GM18907 (cell line): ENCODE results near the gene OLIG1.

Source experiments
- ATAC-seq: cut with Tn5 transposase; IDR thresholded peaks from one replicate; pipeline ENCODE4 v1.9.1; 2021; ENCODE audit warnings: mild to moderate bottlenecking, moderate library complexity; ENCODE audit not compliant: unreplicated experiment

Gene OLIG1

GRCh38 chr21:33069994-33070743 lies at the start of gene OLIG1:
TSS of gene OLIG1 (plus strand) at chr21:33070141. CDS start at chr21:33070247, 106 bp downstream.
- ATAC-seq: peak; percentile 50

GRCh38 chr21:33020558-33021100 lies 49.3 kb upstream of the OLIG1 start:
- ATAC-seq: no peak

- no peak for ATAC-seq
These were observed 48.8 kb upstream of the OLIG1 start for GRCh38 chr21:33021150-33021549.

- no peak for ATAC-seq
These were observed 48.3 kb upstream of the OLIG1 start for GRCh38 chr21:33021667-33022066.

GRCh38 chr21:33022489-33022827 lies 47.5 kb upstream of the OLIG1 start:
- ATAC-seq: no peak

- no peak for ATAC-seq
These were observed 46.9 kb upstream of the OLIG1 start for GRCh38 chr21:33022828-33023573.

- ATAC-seq: no peak
These were observed 46.3 kb upstream of the OLIG1 start for GRCh38 chr21:33023574-33024200.

- no peak for ATAC-seq
These were observed 45.5 kb upstream of the OLIG1 start for GRCh38 chr21:33024201-33025103.

- no peak for ATAC-seq
These were observed 44.8 kb upstream of the OLIG1 start for GRCh38 chr21:33025106-33025488.

GRCh38 chr21:33025489-33026442 lies 44.2 kb upstream of the OLIG1 start, which contains the start of gene OLIG2:
TSS of gene OLIG2 (plus strand) at chr21:33025935. CDS start at chr21:33026863, 928 bp downstream.
- ATAC-seq: no peak

- no peak for ATAC-seq
These were observed 43.5 kb upstream of the OLIG1 start for GRCh38 chr21:33026443-33026858.

GRCh38 chr21:33026878-33027400 lies 43.0 kb upstream of the OLIG1 start:
- no peak for ATAC-seq

GRCh38 chr21:33027401-33028286 lies 42.3 kb upstream of the OLIG1 start:
- no peak for ATAC-seq

GRCh38 chr21:33028287-33028670 lies 41.7 kb upstream of the OLIG1 start:
- no peak for ATAC-seq

GRCh38 chr21:33028773-33029384 lies 41.1 kb upstream of the OLIG1 start:
- ATAC-seq: no peak

- no peak for ATAC-seq
These were observed 40.5 kb upstream of the OLIG1 start for GRCh38 chr21:33029385-33029921.

- no peak for ATAC-seq
These were observed 39.9 kb upstream of the OLIG1 start for GRCh38 chr21:33029975-33030461.
